Measurements from ENCODE around the gene PIBF1. TPM values are rescaled to one million over a fixed set of nuclear protein-coding genes. Genes with fewer than 3 reads are reported as not detected.
A peak's percentile ranks its signal among the peaks of the same experiment; 100 is the strongest.

The PIBF1 gene
- total RNA-seq, 1 experiment from 2014 or later, result 4.8 TPM

DNA sequence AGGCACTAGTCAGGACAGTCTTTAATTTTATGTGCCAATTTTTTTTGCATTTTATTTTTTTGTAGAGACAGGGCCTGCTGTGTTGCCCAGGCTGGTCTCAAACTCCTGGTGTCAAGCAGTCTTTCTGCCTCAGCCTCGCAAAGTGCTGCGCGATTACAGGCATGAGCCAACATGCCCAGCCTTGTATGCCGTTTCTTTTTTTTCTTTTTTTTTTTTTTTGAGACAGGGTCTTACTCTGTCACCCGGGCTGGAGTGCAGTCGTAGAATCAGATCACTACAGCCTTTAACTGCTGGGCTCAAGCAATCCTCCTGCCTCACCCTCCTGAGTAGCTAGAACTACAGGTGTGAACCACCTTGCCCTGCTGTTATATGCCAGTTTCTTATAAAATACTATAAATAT is 27.8 kb upstream of the PIBF1 start:
- no TSS peak for BruUV-seq (replicated peaks)
- Histone ChIP-seq H3K27ac (ENCODE audit: low read length) (no peak overlapping the region), H3K9ac (ENCODE audit: low read length) (no peak overlapping the region), H3K4me3 (ENCODE audit: low read length) (no peak overlapping the region), H3K79me2 (ENCODE audit: low read length) (no peaks in the 10 kb centered on the region), H3F3A (ENCODE audit: low read length, unreplicated experiment) (no peaks in the 10 kb centered on the region), H3K36me3 (ENCODE audit: low read depth, low read length) (peaks cover 40% of the 10 kb centered on the region; the same call in 1 of the 2 replicates), H3K27me3 (ENCODE audit: low read length) (no peaks in the 10 kb centered on the region), H4K20me1 (ENCODE audit: low read length) (no peaks in the 10 kb centered on the region), H3K9me3 (ENCODE audit: low read length) (no peaks in the 10 kb centered on the region), H3K4me2 (ENCODE audit: low read length) (no peak overlapping the region), H3K9me2 (replicated peaks; ENCODE audit: low read length) (no peaks in the 10 kb centered on the region), H3K4me1 (ENCODE audit: insufficient read depth, low read length) (no peaks in the 10 kb centered on the region), H2AFZ (ENCODE audit: low read length) (no peak overlapping the region)
- DNase-seq (no peak), ATAC-seq (no peak)
- CTCF ChIA-PET, result no interaction called here
- intact Hi-C loops (cut with micrococcal nuclease), result no loop called here
- no peak for TF ChIP-seq EZH2phosphoT487 (IDR thresholded peaks at IDR 0.05; ENCODE audit: borderline replicate concordance, low read length)
- TF ChIP-seq, protein P1, sequence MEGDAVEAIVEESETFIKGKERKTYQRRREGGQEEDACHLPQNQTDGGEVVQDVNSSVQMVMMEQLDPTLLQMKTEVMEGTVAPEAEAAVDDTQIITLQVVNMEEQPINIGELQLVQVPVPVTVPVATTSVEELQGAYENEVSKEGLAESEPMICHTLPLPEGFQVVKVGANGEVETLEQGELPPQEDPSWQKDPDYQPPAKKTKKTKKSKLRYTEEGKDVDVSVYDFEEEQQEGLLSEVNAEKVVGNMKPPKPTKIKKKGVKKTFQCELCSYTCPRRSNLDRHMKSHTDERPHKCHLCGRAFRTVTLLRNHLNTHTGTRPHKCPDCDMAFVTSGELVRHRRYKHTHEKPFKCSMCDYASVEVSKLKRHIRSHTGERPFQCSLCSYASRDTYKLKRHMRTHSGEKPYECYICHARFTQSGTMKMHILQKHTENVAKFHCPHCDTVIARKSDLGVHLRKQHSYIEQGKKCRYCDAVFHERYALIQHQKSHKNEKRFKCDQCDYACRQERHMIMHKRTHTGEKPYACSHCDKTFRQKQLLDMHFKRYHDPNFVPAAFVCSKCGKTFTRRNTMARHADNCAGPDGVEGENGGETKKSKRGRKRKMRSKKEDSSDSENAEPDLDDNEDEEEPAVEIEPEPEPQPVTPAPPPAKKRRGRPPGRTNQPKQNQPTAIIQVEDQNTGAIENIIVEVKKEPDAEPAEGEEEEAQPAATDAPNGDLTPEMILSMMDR (conservative IDR thresholded peaks at IDR 0.05; ENCODE audit: low read depth, low read length), result no peak
- TF ChIP-seq EZH2 (IDR thresholded peaks at IDR 0.05; ENCODE audit: low read length, unreplicated experiment), result no peak
- POLR2A ChIA-PET (ENCODE audit: unreplicated experiment), result no interaction called here

- no peaks in the 10 kb centered on the region for H3K79me2 ChIP-seq (ENCODE audit: low read length)
- ATAC-seq (peak; percentile 70), DNase-seq (peak; percentile 34)
- H3K4me1 ChIP-seq (ENCODE audit: insufficient read depth, low read length), result no peaks in the 10 kb centered on the region
- no peak overlapping the region for H3K9ac ChIP-seq (ENCODE audit: low read length)
- H3F3A ChIP-seq (ENCODE audit: low read length, unreplicated experiment), result no peaks in the 10 kb centered on the region
- no peaks in the 10 kb centered on the region for H4K20me1 ChIP-seq (ENCODE audit: low read length)
- POLR2A ChIA-PET (ENCODE audit: unreplicated experiment), result no interaction called here
- H3K27ac ChIP-seq (ENCODE audit: low read length), result no peak overlapping the region
- intact Hi-C loops (cut with micrococcal nuclease), result no loop called here
- BruUV-seq (replicated peaks), result no TSS peak
- H3K9me2 ChIP-seq (replicated peaks; ENCODE audit: low read length), result no peaks in the 10 kb centered on the region
- H3K36me3 ChIP-seq (ENCODE audit: low read depth, low read length), result peaks cover 46% of the 10 kb centered on the region; the same call in 1 of the 2 replicates
- H3K4me3 ChIP-seq (ENCODE audit: low read length), result no peak overlapping the region
- H3K27me3 ChIP-seq (ENCODE audit: low read length), result no peaks in the 10 kb centered on the region
- H3K9me3 ChIP-seq (ENCODE audit: low read length), result no peaks in the 10 kb centered on the region
- no peak overlapping the region for H3K4me2 ChIP-seq (ENCODE audit: low read length)
- TF ChIP-seq, protein P1 (conservative IDR thresholded peaks at IDR 0.05; ENCODE audit: low read depth, low read length), result no peak
- no peak for TF ChIP-seq EZH2 (IDR thresholded peaks at IDR 0.05; ENCODE audit: low read length, unreplicated experiment)
- no peak for TF ChIP-seq EZH2phosphoT487 (IDR thresholded peaks at IDR 0.05; ENCODE audit: borderline replicate concordance, low read length)
- no peak overlapping the region for H2AFZ ChIP-seq (ENCODE audit: low read length)
- CTCF ChIA-PET, result no interaction called here
Measured at GRCh38 chr13:72757792-72758535, 24.0 kb upstream of the PIBF1 start.

DNA sequence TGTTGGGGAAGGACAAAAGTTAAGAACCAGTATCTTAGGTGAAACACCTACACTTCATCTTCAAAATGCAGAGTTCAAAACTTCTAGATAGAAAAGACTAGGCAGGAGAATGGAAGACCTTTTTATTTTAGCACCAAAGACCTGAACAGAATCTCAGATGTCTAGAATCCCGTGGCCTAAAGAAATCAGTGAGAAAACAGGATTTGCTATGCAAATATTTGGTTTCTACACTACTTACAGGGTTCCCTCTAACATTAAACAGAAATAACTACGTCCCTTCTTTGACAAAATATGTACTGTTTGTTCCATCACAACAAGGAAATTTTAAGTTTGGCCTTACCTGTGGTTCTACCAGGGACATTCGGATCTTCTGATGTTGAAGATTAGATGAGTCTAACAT is 21.7 kb upstream of the PIBF1 start:
- no TSS peak for BruUV-seq (replicated peaks)
- Histone ChIP-seq H3K9me3 (ENCODE audit: low read length) (no peaks in the 10 kb centered on the region), H3K27ac (ENCODE audit: low read length) (no peak overlapping the region), H3K36me3 (ENCODE audit: low read depth, low read length) (peaks cover 51% of the 10 kb centered on the region; the same call in 1 of the 2 replicates), H4K20me1 (ENCODE audit: low read length) (no peaks in the 10 kb centered on the region), H3K27me3 (ENCODE audit: low read length) (no peaks in the 10 kb centered on the region), H3K4me2 (ENCODE audit: low read length) (no peak overlapping the region), H3K9ac (ENCODE audit: low read length) (no peak overlapping the region), H3K4me1 (ENCODE audit: insufficient read depth, low read length) (no peaks in the 10 kb centered on the region), H3K9me2 (replicated peaks; ENCODE audit: low read length) (no peaks in the 10 kb centered on the region), H3K4me3 (ENCODE audit: low read length) (no peak overlapping the region), H2AFZ (ENCODE audit: low read length) (no peak overlapping the region), H3F3A (ENCODE audit: low read length, unreplicated experiment) (no peaks in the 10 kb centered on the region), H3K79me2 (ENCODE audit: low read length) (no peaks in the 10 kb centered on the region)
- ATAC-seq (no peak), DNase-seq (no peak)
- TF ChIP-seq EZH2phosphoT487 (IDR thresholded peaks at IDR 0.05; ENCODE audit: borderline replicate concordance, low read length) (no peak), EZH2 (IDR thresholded peaks at IDR 0.05; ENCODE audit: low read length, unreplicated experiment) (no peak)
- TF ChIP-seq, protein P1 (conservative IDR thresholded peaks at IDR 0.05; ENCODE audit: low read depth, low read length), result no peak
- intact Hi-C loops (cut with micrococcal nuclease), result no loop called here
- ChIA-PET CTCF (no interaction called here), POLR2A (ENCODE audit: unreplicated experiment) (no interaction called here)

All from PC-3 (cell line).